ENCODE data around the gene DSG1. TPM values are rescaled to one million over a fixed set of nuclear protein-coding genes. Genes with fewer than 3 reads are reported as not detected.

The DSG1 gene
- total RNA-seq (2014; rRNA removed; shearing (Covaris generic)) (not detected in 2 replicates), polyA plus RNA-seq (2016; fragmentation: Nextera tagmentation; extraction: Ambion mirVana) (not detected in 2 replicates)

DNA sequence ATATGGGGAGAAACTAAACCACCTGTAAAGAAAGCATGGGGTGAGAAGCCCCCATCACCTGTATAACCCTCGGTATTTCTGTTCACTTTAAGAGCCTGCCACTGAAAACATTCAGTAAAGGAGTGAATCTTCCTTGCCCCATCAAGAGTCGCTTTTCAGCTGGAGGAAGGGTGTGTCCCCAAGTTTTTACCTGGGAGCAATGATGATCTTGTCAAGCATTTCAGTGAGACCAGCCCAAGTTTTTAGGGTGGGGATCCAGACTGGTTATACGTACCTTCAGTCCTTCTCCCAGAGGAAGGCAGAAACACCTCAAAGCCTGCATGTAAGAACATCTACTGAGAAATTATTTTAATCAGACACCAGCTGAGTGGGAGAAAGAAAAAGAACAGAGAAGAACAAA lies at the start of gene DSG1:
TSS of gene DSG1 (plus strand) at position 301 of the 400 bp plus-strand sequence. CDS start 141 bp downstream, outside the sequence.
- 9 to 11% methylated on average over 3 of the region's 3 CpGs for WGBS, 2 experiments (ENCODE audit: low coverage in 1 of 2, low lambda C conversion rate in 2 of 2, missing lambda C conversion rate in 2 of 2)
- Histone ChIP-seq H3K9ac (no peak within 1 kb of the TSS), H3K4me1 (ENCODE audit: insufficient read depth) (no peaks in the 10 kb centered on the region), H2AFZ (no peak within 1 kb of the TSS), H3K4me3 (no peak within 1 kb of the TSS), H3K27me3 (replicated peaks; ENCODE audit: insufficient read depth) (no peaks in the 10 kb centered on the region), H3K9me2 (ENCODE audit: insufficient read depth) (no peaks in the 10 kb centered on the region), H3F3A (ENCODE audit: insufficient read depth) (no peaks in the 10 kb centered on the region), H3K79me2 (ENCODE audit: insufficient read depth) (no peaks in the 10 kb centered on the region), H3K4me2 (ENCODE audit: unreplicated experiment) (no peak within 1 kb of the TSS), H4K20me1 (ENCODE audit: insufficient read depth) (no peaks in the 10 kb centered on the region), H3K36me3 (ENCODE audit: low read depth) (no peaks in the 10 kb centered on the region), H3K9me3 (ENCODE audit: low read depth) (peaks cover 3% of the 10 kb centered on the region), H3K27ac (no peak within 1 kb of the TSS)
- in situ Hi-C loops (cut with MboI), result no loop called here
- TF ChIP-seq EZH2phosphoT487 (IDR thresholded peaks at IDR 0.05; ENCODE audit: insufficient read depth, low read depth) (no peak), EZH2 (IDR thresholded peaks at IDR 0.05; ENCODE audit: insufficient read depth, poor library complexity, severe bottlenecking) (no peak)
- DNase-seq, result no peak

- no peaks in the 10 kb centered on the region for H3K9me2 ChIP-seq (ENCODE audit: insufficient read depth)
- no peaks in the 10 kb centered on the region for H3F3A ChIP-seq (ENCODE audit: insufficient read depth)
- H2AFZ ChIP-seq, result no peak overlapping the region
- H3K4me2 ChIP-seq (ENCODE audit: unreplicated experiment), result no peak overlapping the region
- 0 to 6% methylated on average over 1 of the region's 1 CpG for WGBS, 2 experiments (ENCODE audit: low coverage in 1 of 2, low lambda C conversion rate in 2 of 2, missing lambda C conversion rate in 2 of 2)
- H3K4me3 ChIP-seq, result no peak overlapping the region
- in situ Hi-C loops (cut with MboI), result no loop called here
- DNase-seq, result no peak
- H3K36me3 ChIP-seq (ENCODE audit: low read depth), result no peaks in the 10 kb centered on the region
- no peaks in the 10 kb centered on the region for H3K27me3 ChIP-seq (replicated peaks; ENCODE audit: insufficient read depth)
- H3K79me2 ChIP-seq (ENCODE audit: insufficient read depth), result no peaks in the 10 kb centered on the region
- TF ChIP-seq EZH2phosphoT487 (IDR thresholded peaks at IDR 0.05; ENCODE audit: insufficient read depth, low read depth) (no peak), EZH2 (IDR thresholded peaks at IDR 0.05; ENCODE audit: insufficient read depth, poor library complexity, severe bottlenecking) (no peak)
- H3K4me1 ChIP-seq (ENCODE audit: insufficient read depth), result no peaks in the 10 kb centered on the region
- H3K27ac ChIP-seq, result no peak overlapping the region
- H3K9me3 ChIP-seq (ENCODE audit: low read depth), result no peaks in the 10 kb centered on the region
- no peak overlapping the region for H3K9ac ChIP-seq
- no peaks in the 10 kb centered on the region for H4K20me1 ChIP-seq (ENCODE audit: insufficient read depth)
Measured at GRCh38 chr18:31268985-31269406, 49.0 kb upstream of the DSG1 start.

DNA sequence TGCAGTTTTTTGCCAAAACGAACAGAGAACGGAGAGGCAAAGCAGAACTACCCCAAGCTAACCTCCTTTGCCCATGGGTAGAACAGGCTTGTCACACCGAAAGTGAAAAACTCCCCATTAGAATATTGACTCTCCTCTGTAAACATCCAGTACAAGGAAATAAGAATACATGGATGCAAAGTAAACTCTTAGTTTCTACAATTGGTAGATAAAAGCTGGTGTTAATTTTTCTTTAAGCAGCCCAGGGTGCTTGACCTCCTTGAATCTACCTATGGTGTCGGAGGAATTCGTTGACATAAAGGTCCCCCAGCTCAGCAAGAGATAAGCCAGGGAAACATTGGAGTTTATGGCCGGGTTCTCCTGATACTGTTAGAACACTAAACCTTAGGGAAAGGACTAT lies 48.4 kb upstream of the DSG1 start:
- Histone ChIP-seq H3K27ac (no peak overlapping the region), H3K36me3 (ENCODE audit: low read depth) (no peaks in the 10 kb centered on the region), H3K4me2 (ENCODE audit: unreplicated experiment) (no peak overlapping the region), H3K9ac (no peak overlapping the region), H3K27me3 (replicated peaks; ENCODE audit: insufficient read depth) (no peaks in the 10 kb centered on the region), H3K79me2 (ENCODE audit: insufficient read depth) (no peaks in the 10 kb centered on the region), H3K4me3 (no peak overlapping the region), H3K9me3 (ENCODE audit: low read depth) (no peaks in the 10 kb centered on the region), H3K9me2 (ENCODE audit: insufficient read depth) (no peaks in the 10 kb centered on the region), H3F3A (ENCODE audit: insufficient read depth) (no peaks in the 10 kb centered on the region), H3K4me1 (ENCODE audit: insufficient read depth) (no peaks in the 10 kb centered on the region), H4K20me1 (ENCODE audit: insufficient read depth) (no peaks in the 10 kb centered on the region), H2AFZ (no peak overlapping the region)
- WGBS, 2 experiments (ENCODE audit: low coverage in 1 of 2, low lambda C conversion rate in 2 of 2, missing lambda C conversion rate in 2 of 2), result 3 to 9% methylated on average over 6 of the region's 6 CpGs
- in situ Hi-C loops (cut with MboI), result no loop called here
- TF ChIP-seq EZH2phosphoT487 (IDR thresholded peaks at IDR 0.05; ENCODE audit: insufficient read depth, low read depth) (no peak), EZH2 (IDR thresholded peaks at IDR 0.05; ENCODE audit: insufficient read depth, poor library complexity, severe bottlenecking) (no peak)
- no peak for DNase-seq

GRCh38 chr18:31270578-31270977 lies 47.4 kb upstream of the DSG1 start:
- no peaks in the 10 kb centered on the region for H3K9me3 ChIP-seq (ENCODE audit: low read depth)
- no peak overlapping the region for H3K4me2 ChIP-seq (ENCODE audit: unreplicated experiment)
- H2AFZ ChIP-seq, result no peak overlapping the region
- H3K27ac ChIP-seq, result no peak overlapping the region
- H4K20me1 ChIP-seq (ENCODE audit: insufficient read depth), result no peaks in the 10 kb centered on the region
- no peak overlapping the region for H3K9ac ChIP-seq
- no peaks in the 10 kb centered on the region for H3K79me2 ChIP-seq (ENCODE audit: insufficient read depth)
- WGBS, 2 experiments (ENCODE audit: low coverage in 1 of 2, low lambda C conversion rate in 2 of 2, missing lambda C conversion rate in 2 of 2), result 17% methylated on average over 4 of the region's 4 CpGs
- DNase-seq, result no peak
- no peak for TF ChIP-seq EZH2 (IDR thresholded peaks at IDR 0.05; ENCODE audit: insufficient read depth, poor library complexity, severe bottlenecking)
- TF ChIP-seq EZH2phosphoT487 (IDR thresholded peaks at IDR 0.05; ENCODE audit: insufficient read depth, low read depth), result no peak
- no peaks in the 10 kb centered on the region for H3K9me2 ChIP-seq (ENCODE audit: insufficient read depth)
- in situ Hi-C loops (cut with MboI), result no loop called here
- no peaks in the 10 kb centered on the region for H3K36me3 ChIP-seq (ENCODE audit: low read depth)
- no peaks in the 10 kb centered on the region for H3K4me1 ChIP-seq (ENCODE audit: insufficient read depth)
- no peaks in the 10 kb centered on the region for H3F3A ChIP-seq (ENCODE audit: insufficient read depth)
- H3K4me3 ChIP-seq, result no peak overlapping the region
- H3K27me3 ChIP-seq (replicated peaks; ENCODE audit: insufficient read depth), result no peaks in the 10 kb centered on the region
